IPS DF 6.9 (cell line): ENCODE results near the gene CCDC7.
"Not testable (repeated sequence)": the region's sequence is repeated elsewhere in the genome, so short reads cannot be mapped to it uniquely, and the experiment has no call there.

Experiments
- DNase-seq: peaks from one replicate; pipeline ENCODE4 v3.0.0-alpha.2; 2013; ENCODE audit warnings: low read depth, low spot score
- H3K27ac ChIP-seq: one replicate; pipeline ENCODE4 v1.5.1; 2013; ENCODE audit warnings: low read length, control low read depth
- H3K27me3 ChIP-seq: 2 replicates; pipeline ENCODE4 v1.6.1; 2013; ENCODE audit warnings: mild to moderate bottlenecking, low read length; ENCODE audit not compliant: control insufficient read depth, insufficient read depth
- H3K36me3 ChIP-seq: 2 replicates; pipeline ENCODE4 v1.6.1; 2013; ENCODE audit warnings: low read length; ENCODE audit not compliant: control insufficient read depth, insufficient read depth
- H3K4me1 ChIP-seq: 2 replicates; pipeline ENCODE4 v1.6.1; 2013; ENCODE audit warnings: low read length; ENCODE audit not compliant: control insufficient read depth, insufficient read depth
- H3K4me3 ChIP-seq: 2 replicates; pipeline ENCODE4 v1.5.1; 2013; ENCODE audit warnings: mild to moderate bottlenecking, low read length
- H3K9me3 ChIP-seq: 2 replicates; pipeline ENCODE4 v1.6.1; 2013; ENCODE audit warnings: low read length, inconsistent platforms; ENCODE audit not compliant: control insufficient read depth, insufficient read depth
- WGBS: extraction: QIAGEN DNeasy Blood & Tissue Kit; methylation state at CpG from one replicate; pipeline ENCODE4 v1.1.7; 2013; ENCODE audit warnings: mixed read lengths, missing lambda C conversion rate; ENCODE audit not compliant: insufficient read length, insufficient coverage; 5-methylcytosine and 5-hydroxymethylcytosine counted together

Gene CCDC7

DNA sequence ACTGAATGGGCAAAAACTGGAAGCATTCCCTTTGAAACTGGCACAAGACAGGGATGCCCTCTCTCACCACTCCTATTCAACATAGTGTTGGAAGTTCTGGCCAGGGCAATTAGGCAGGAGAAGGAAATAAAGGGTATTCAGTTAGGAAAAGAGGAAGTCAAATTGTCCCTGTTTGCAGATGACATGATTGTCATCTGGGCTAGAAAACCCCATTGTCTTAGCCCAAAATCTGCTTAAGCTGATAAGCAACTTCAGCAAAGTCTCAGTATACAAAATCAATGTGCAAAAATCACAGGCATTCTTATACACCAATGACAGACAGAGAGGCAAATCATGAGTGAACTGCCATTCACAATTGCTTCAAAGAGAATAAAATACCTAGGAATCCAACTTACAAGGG, 116.8 kb downstream of the CCDC7 start:
- H3K9me3 ChIP-seq, DNase-seq, H3K27me3 ChIP-seq, H3K36me3 ChIP-seq, H3K27ac ChIP-seq, H3K4me1 ChIP-seq, H3K4me3 ChIP-seq: not testable (repeated sequence)

GRCh38 chr10:32577448-32577847, 131.5 kb downstream of the CCDC7 start:
- Histone ChIP-seq H3K4me1 (no peaks in the 10 kb centered on the region), H3K27me3 (no peaks in the 10 kb centered on the region), H3K27ac (no peak overlapping the region), H3K36me3 (no peaks in the 10 kb centered on the region), H3K9me3 (no peaks in the 10 kb centered on the region), H3K4me3 (no peak overlapping the region)
- DNase-seq: no peak

DNA sequence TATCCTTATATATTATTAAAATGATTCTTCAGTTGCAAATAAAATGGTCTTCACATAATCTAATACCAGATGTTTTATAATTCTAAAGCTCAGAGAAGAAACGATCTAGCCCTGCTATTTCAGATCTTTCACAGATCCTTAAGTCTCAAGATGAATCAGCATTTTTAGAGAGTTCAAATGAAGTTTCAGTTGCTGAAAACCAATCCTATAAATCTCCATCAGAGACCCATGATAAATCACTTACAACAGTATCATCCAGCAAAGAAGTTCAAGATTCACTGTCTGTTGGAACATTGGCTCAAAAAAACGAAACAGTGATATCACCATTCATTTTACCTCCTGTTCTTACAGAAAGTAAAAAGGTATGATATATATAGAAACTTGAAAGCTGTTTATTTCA, 137.0 kb downstream of the CCDC7 start:
- no peaks in the 10 kb centered on the region for H3K27me3 ChIP-seq
- DNase-seq: no peak
- WGBS: no CpG with 5 or more reads among the region's 2 CpGs
- no peak overlapping the region for H3K4me3 ChIP-seq
- no peaks in the 10 kb centered on the region for H3K36me3 ChIP-seq
- no peaks in the 10 kb centered on the region for H3K4me1 ChIP-seq
- H3K27ac ChIP-seq: no peak overlapping the region
- no peaks in the 10 kb centered on the region for H3K9me3 ChIP-seq

DNA sequence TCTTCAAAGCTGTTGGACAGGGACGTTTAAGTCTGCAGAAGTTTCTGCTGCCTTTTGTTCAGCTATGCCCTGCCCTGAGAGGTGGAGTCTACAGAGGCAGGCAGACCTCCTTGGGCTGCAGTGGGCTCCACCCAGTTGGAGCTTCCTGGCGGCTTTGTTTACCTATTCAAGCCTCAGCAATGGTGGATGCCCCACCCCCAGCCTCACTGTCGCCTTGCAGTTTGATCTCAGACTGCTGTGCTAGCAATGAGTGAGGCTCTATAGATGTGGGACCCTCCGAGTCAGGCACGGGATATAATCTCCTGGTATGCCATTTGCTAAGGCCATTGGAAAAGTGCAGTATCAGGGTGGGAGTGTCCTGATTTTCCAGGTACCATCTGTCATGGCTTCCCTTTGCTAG, 152.1 kb downstream of the CCDC7 start:
- H3K27me3 ChIP-seq, H3K4me3 ChIP-seq, H3K36me3 ChIP-seq, H3K27ac ChIP-seq, H3K4me1 ChIP-seq, H3K9me3 ChIP-seq, DNase-seq: not testable (repeated sequence)
- WGBS: no CpG with 5 or more reads among the region's 5 CpGs

DNA sequence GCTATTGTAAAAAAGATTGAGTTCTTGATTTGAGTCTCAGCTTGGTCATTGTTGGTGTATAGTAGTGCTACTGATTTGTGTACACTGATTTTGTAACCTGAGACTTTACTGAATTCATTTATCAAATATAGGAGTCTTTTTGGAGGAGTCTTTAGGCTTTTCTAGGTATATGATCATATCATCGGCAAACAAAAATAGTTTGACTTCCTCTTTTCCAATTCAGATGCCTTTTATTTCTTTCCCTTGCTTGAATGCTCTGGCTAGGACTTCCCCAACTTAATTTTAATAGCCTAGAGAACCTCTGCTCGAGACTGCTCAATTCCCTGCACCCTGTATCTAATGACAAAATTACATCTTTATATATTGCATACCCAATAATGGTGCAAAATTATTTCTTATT, 154.4 kb downstream of the CCDC7 start:
- Histone ChIP-seq H3K9me3 (no peaks in the 10 kb centered on the region), H3K4me1 (no peaks in the 10 kb centered on the region), H3K27me3 (no peaks in the 10 kb centered on the region), H3K27ac (no peak overlapping the region), H3K4me3 (no peak overlapping the region), H3K36me3 (no peaks in the 10 kb centered on the region)
- DNase-seq: no peak
- WGBS: no CpG with 5 or more reads among the region's 2 CpGs

GRCh38 chr10:32601562-32601961, 155.6 kb downstream of the CCDC7 start:
- DNase-seq, H3K27me3 ChIP-seq, H3K36me3 ChIP-seq, H3K9me3 ChIP-seq, H3K4me1 ChIP-seq, H3K4me3 ChIP-seq, H3K27ac ChIP-seq: not testable (repeated sequence)
- whole genome bisulfite sequencing: no CpG with 5 or more reads among the region's 3 CpGs

DNA sequence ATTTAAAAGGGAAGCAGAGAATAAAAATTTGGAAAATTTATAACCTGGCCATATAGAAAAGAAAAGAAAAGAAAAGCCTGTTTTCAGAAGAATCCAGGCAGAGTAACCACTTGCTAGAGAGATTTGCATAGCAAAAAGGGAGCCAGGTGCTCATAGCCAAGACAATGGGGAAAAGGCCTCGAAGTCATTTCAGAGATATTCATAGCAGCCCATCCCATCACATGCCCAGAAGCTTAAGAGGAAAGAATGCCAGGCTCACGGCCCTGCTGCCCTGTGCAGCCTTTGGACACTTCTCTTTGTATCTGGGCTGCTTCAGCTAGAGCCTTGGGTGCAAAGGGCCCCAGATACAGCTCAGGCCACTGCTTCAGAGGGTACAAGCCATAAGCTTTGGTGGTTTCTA, 159.8 kb downstream of the CCDC7 start:
- Histone ChIP-seq H3K27ac (no peak overlapping the region), H3K4me3 (no peak overlapping the region), H3K36me3 (no peaks in the 10 kb centered on the region), H3K27me3 (no peaks in the 10 kb centered on the region), H3K4me1 (no peaks in the 10 kb centered on the region), H3K9me3 (no peaks in the 10 kb centered on the region)
- WGBS: no CpG with 5 or more reads among the region's 2 CpGs
- no peak for DNase-seq

- DNase-seq, H3K9me3 ChIP-seq, H3K36me3 ChIP-seq, H3K4me3 ChIP-seq, H3K27me3 ChIP-seq, H3K27ac ChIP-seq, H3K4me1 ChIP-seq: not testable (repeated sequence)
- WGBS: no CpG with 5 or more reads among the region's 2 CpGs
Measured at GRCh38 chr10:32610543-32610942, 164.6 kb downstream of the CCDC7 start.

DNA sequence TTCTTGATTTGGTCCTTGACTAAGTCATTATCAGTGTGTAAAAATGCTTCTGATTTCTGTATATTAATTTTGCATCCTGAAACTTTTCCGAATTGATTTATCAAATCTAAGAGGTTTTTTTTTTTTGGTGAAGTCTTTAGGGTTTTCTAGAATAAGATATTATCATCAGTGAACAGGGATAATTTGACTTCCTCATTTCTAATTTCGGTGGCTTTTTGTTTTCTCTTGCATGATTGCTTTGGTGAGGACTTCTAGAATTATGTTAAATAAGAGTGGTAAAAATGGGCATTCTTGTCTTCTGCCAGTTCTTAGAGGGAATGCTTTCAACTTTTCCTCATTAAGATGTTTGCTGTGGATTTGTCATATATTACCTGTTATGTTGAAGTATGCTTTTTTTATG, 170.5 kb downstream of the CCDC7 start:
- no peaks in the 10 kb centered on the region for H3K9me3 ChIP-seq
- no peak for DNase-seq
- no CpG with 5 or more reads among the region's 2 CpGs for WGBS

GRCh38 chr10:32618482-32618881, 172.5 kb downstream of the CCDC7 start:
- H3K4me3 ChIP-seq: no peak overlapping the region
- DNase-seq: no peak
- H3K4me1 ChIP-seq: no peaks in the 10 kb centered on the region
- no peaks in the 10 kb centered on the region for H3K27me3 ChIP-seq
- no peaks in the 10 kb centered on the region for H3K36me3 ChIP-seq
- H3K27ac ChIP-seq: no peak overlapping the region
- H3K9me3 ChIP-seq: no peaks in the 10 kb centered on the region

More for the DNA sequence above, 170.5 kb downstream of the CCDC7 start:
- Histone ChIP-seq H3K4me1 (no peaks in the 10 kb centered on the region), H3K4me3 (no peak overlapping the region), H3K36me3 (no peaks in the 10 kb centered on the region), H3K27ac (no peak overlapping the region), H3K27me3 (no peaks in the 10 kb centered on the region)

GRCh38 chr10:32621969-32622368, 176.0 kb downstream of the CCDC7 start:
- WGBS: no CpG with 5 or more reads among the region's 1 CpG

More at GRCh38 chr10:32621969-32622368, 176.0 kb downstream of the CCDC7 start:
- no peaks in the 10 kb centered on the region for H3K4me1 ChIP-seq
- H3K36me3 ChIP-seq: no peaks in the 10 kb centered on the region
- H3K9me3 ChIP-seq: no peaks in the 10 kb centered on the region
- H3K4me3 ChIP-seq: no peak overlapping the region
- no peaks in the 10 kb centered on the region for H3K27me3 ChIP-seq
- no peak overlapping the region for H3K27ac ChIP-seq
- DNase-seq: no peak
